ENCODE data around the gene AFAP1.

AFAP1 gene

GRCh38 chr4:7967501-7968261 is 28.0 kb upstream of the AFAP1 start:
- DNase-seq: no peak

GRCh38 chr4:7967063-7967440 is 27.4 kb upstream of the AFAP1 start:
- DNase-seq: no peak

GRCh38 chr4:7966281-7967062 is 26.8 kb upstream of the AFAP1 start:
- no peak for DNase-seq

- no peak for DNase-seq
Measured at GRCh38 chr4:7964890-7965662, 25.4 kb upstream of the AFAP1 start.

- DNase-seq: no peak
Measured at GRCh38 chr4:7964459-7964858, 24.8 kb upstream of the AFAP1 start.

- no peak for DNase-seq
Measured at GRCh38 chr4:7963691-7964090, 24.0 kb upstream of the AFAP1 start.

GRCh38 chr4:7962609-7963508 is 23.2 kb upstream of the AFAP1 start:
- no peak for DNase-seq

GRCh38 chr4:7960790-7961655 is 21.4 kb upstream of the AFAP1 start:
- DNase-seq: no peak

- DNase-seq: no peak
Measured at GRCh38 chr4:7960017-7960789, 20.5 kb upstream of the AFAP1 start.

GRCh38 chr4:7959078-7959477 is 19.4 kb upstream of the AFAP1 start:
- no peak for DNase-seq

GRCh38 chr4:7956934-7957656 is 17.4 kb upstream of the AFAP1 start:
- no peak for DNase-seq

GRCh38 chr4:7956270-7956808 is 16.7 kb upstream of the AFAP1 start:
- no peak for DNase-seq

- no peak for DNase-seq
Measured at GRCh38 chr4:7955393-7955792, 15.7 kb upstream of the AFAP1 start.

- no peak for DNase-seq
Measured at GRCh38 chr4:7952615-7953014, 13.0 kb upstream of the AFAP1 start.

GRCh38 chr4:7950301-7951092 is 10.8 kb upstream of the AFAP1 start:
- no peak for DNase-seq

GRCh38 chr4:7949759-7950158 is 10.1 kb upstream of the AFAP1 start:
- DNase-seq: no peak

GRCh38 chr4:7947927-7948326 is 8.3 kb upstream of the AFAP1 start:
- no peak for DNase-seq

GRCh38 chr4:7945709-7946380 is 6.2 kb upstream of the AFAP1 start:
- DNase-seq: no peak
